ENCODE measurements around the gene ASAH2B.

GRCh38 chr10:50805981-50806622 is 66.4 kb downstream of the ASAH2B start:
- TF ChIP-seq CTCF (IDR thresholded peaks at IDR 0.05; ENCODE audit: low read depth, low read length, poor library complexity, severe bottlenecking) = no peak
- no peak for TF ChIP-seq EZH2phosphoT487 (IDR thresholded peaks at IDR 0.05; ENCODE audit: borderline replicate concordance, low read length)
